ENCODE measurements around the gene GABBR2. TPM values are rescaled to one million over a fixed set of nuclear protein-coding genes. Genes with fewer than 3 reads are reported as not detected.

The GABBR2 gene
- total and polyA plus RNA-seq, 7 experiments from 2014 or later: not detected

GRCh38 chr9:98627296-98627695 lies 81.4 kb downstream of the GABBR2 start:
- H3K4me1 ChIP-seq (ENCODE audit: control insufficient read depth in 2 of 2, insufficient read depth in 2 of 2, low read length in 2 of 2): no peaks in the 10 kb centered on the region
- ATAC-seq (no peak), DNase-seq (no peak)
- no peak overlapping the region for H3K27ac ChIP-seq (ENCODE audit: low read depth, low read length)
- intact Hi-C loops (cut with micrococcal nuclease): no loop called here
- H3K36me3 ChIP-seq (ENCODE audit: control insufficient read depth in 2 of 3, insufficient read depth in 3 of 3, low read length in 3 of 3): no peaks in the 10 kb centered on the region
- Mint-ChIP-seq H3K9me3 (peaks cover 0 to 2% (median 0%) of the 10 kb centered on the region in 11 donors), H3K27me3 (peaks cover 17 to 34% (median 29%) of the 10 kb centered on the region in 5 donors), H3K36me3 (no peaks in the 10 kb centered on the region), H3K4me3 (no peak overlapping the region), H3K27ac (no peak overlapping the region), H3K4me1 (no peaks in the 10 kb centered on the region)
- ChIA-PET POLR2A (no interaction called here), CTCF (no interaction called here)
- no peaks in the 10 kb centered on the region for H3K27me3 ChIP-seq (ENCODE audit: control insufficient read depth in 2 of 2, insufficient read depth in 2 of 2, low read length in 2 of 2)
- no peaks in the 10 kb centered on the region for H3K9me3 ChIP-seq (ENCODE audit: control insufficient read depth in 2 of 3, low read length in 3 of 3)
- H3K4me3 ChIP-seq (ENCODE audit: low read length): no peak overlapping the region

GRCh38 chr9:98625728-98626127 lies 83.0 kb downstream of the GABBR2 start:
- Mint-ChIP-seq H3K9me3 (peaks cover 0 to 2% (median 0%) of the 10 kb centered on the region in 11 donors), H3K36me3 (no peaks in the 10 kb centered on the region), H3K27ac (no peak overlapping the region), H3K4me1 (no peaks in the 10 kb centered on the region), H3K4me3 (no peak overlapping the region), H3K27me3 (peaks cover 17 to 34% (median 29%) of the 10 kb centered on the region in 5 donors)
- ChIA-PET POLR2A (no interaction called here), CTCF (no interaction called here)
- no peaks in the 10 kb centered on the region for H3K4me1 ChIP-seq (ENCODE audit: control insufficient read depth in 2 of 2, insufficient read depth in 2 of 2, low read length in 2 of 2)
- H3K36me3 ChIP-seq (ENCODE audit: control insufficient read depth in 2 of 3, insufficient read depth in 3 of 3, low read length in 3 of 3): no peaks in the 10 kb centered on the region
- ATAC-seq (no peak), DNase-seq (no peak)
- no peaks in the 10 kb centered on the region for H3K9me3 ChIP-seq (ENCODE audit: control insufficient read depth in 2 of 3, low read length in 3 of 3)
- H3K27ac ChIP-seq (ENCODE audit: low read depth, low read length): no peak overlapping the region
- no peaks in the 10 kb centered on the region for H3K27me3 ChIP-seq (ENCODE audit: control insufficient read depth in 2 of 2, insufficient read depth in 2 of 2, low read length in 2 of 2)
- H3K4me3 ChIP-seq (ENCODE audit: low read length): no peak overlapping the region
- intact Hi-C loops (cut with micrococcal nuclease): no loop called here

- ATAC-seq: no peak
- ChIA-PET CTCF (interaction anchor here (0.5 kb wide), 1 partner anchor 713 kb away, joined by 3 read pairs; no protein-coding TSS in a partner anchor), POLR2A (no interaction called here)
- intact Hi-C loops (cut with micrococcal nuclease): no loop called here
- H3K4me3 ChIP-seq (ENCODE audit: low read length): no peak overlapping the region
- Mint-ChIP-seq H3K4me3 (no peak overlapping the region), H3K27me3 (peaks cover 9 to 23% (median 19%) of the 10 kb centered on the region in 5 donors), H3K9me3 (peaks cover 0 to 2% (median 0%) of the 10 kb centered on the region in 11 donors), H3K4me1 (no peaks in the 10 kb centered on the region), H3K27ac (no peak overlapping the region), H3K36me3 (no peaks in the 10 kb centered on the region)
- no peak for DNase-seq
- H3K27me3 ChIP-seq (ENCODE audit: control insufficient read depth in 2 of 2, insufficient read depth in 2 of 2, low read length in 2 of 2): no peaks in the 10 kb centered on the region
- no peaks in the 10 kb centered on the region for H3K36me3 ChIP-seq (ENCODE audit: control insufficient read depth in 2 of 3, insufficient read depth in 3 of 3, low read length in 3 of 3)
- H3K9me3 ChIP-seq (ENCODE audit: control insufficient read depth in 2 of 3, low read length in 3 of 3): no peaks in the 10 kb centered on the region
- H3K27ac ChIP-seq (ENCODE audit: low read depth, low read length): no peak overlapping the region
- H3K4me1 ChIP-seq (ENCODE audit: control insufficient read depth in 2 of 2, insufficient read depth in 2 of 2, low read length in 2 of 2): no peaks in the 10 kb centered on the region
Observed at GRCh38 chr9:98619788-98620187, 88.9 kb downstream of the GABBR2 start.

GRCh38 chr9:98615633-98616032 lies 93.1 kb downstream of the GABBR2 start:
- Histone ChIP-seq H3K4me3 (ENCODE audit: low read length) (no peak overlapping the region), H3K36me3 (ENCODE audit: control insufficient read depth in 2 of 3, insufficient read depth in 3 of 3, low read length in 3 of 3) (no peaks in the 10 kb centered on the region), H3K27me3 (ENCODE audit: control insufficient read depth in 2 of 2, insufficient read depth in 2 of 2, low read length in 2 of 2) (no peaks in the 10 kb centered on the region), H3K9me3 (ENCODE audit: control insufficient read depth in 2 of 3, low read length in 3 of 3) (no peaks in the 10 kb centered on the region), H3K27ac (ENCODE audit: low read depth, low read length) (no peak overlapping the region), H3K4me1 (ENCODE audit: control insufficient read depth in 2 of 2, insufficient read depth in 2 of 2, low read length in 2 of 2) (no peaks in the 10 kb centered on the region)
- ChIA-PET POLR2A (no interaction called here), CTCF (no interaction called here)
- Mint-ChIP-seq H3K27me3 (peaks cover 4 to 30% (median 18%) of the 10 kb centered on the region in 5 donors), H3K27ac (no peak overlapping the region), H3K4me1 (no peaks in the 10 kb centered on the region), H3K9me3 (no peaks in the 10 kb centered on the region), H3K36me3 (no peaks in the 10 kb centered on the region), H3K4me3 (no peak overlapping the region)
- intact Hi-C loops (cut with micrococcal nuclease): no loop called here
- ATAC-seq (no peak), DNase-seq (no peak)

- Mint-ChIP-seq H3K4me3 (no peak overlapping the region), H3K4me1 (no peaks in the 10 kb centered on the region), H3K36me3 (no peaks in the 10 kb centered on the region), H3K27ac (no peak overlapping the region), H3K27me3 (peaks cover 9 to 28% (median 17%) of the 10 kb centered on the region in 5 donors), H3K9me3 (no peaks in the 10 kb centered on the region)
- Histone ChIP-seq H3K27ac (ENCODE audit: low read depth, low read length) (no peak overlapping the region), H3K27me3 (ENCODE audit: control insufficient read depth in 2 of 2, insufficient read depth in 2 of 2, low read length in 2 of 2) (no peaks in the 10 kb centered on the region), H3K36me3 (ENCODE audit: control insufficient read depth in 2 of 3, insufficient read depth in 3 of 3, low read length in 3 of 3) (no peaks in the 10 kb centered on the region), H3K9me3 (ENCODE audit: control insufficient read depth in 2 of 3, low read length in 3 of 3) (no peaks in the 10 kb centered on the region), H3K4me1 (ENCODE audit: control insufficient read depth in 2 of 2, insufficient read depth in 2 of 2, low read length in 2 of 2) (no peaks in the 10 kb centered on the region), H3K4me3 (ENCODE audit: low read length) (no peak overlapping the region)
- ATAC-seq (no peak), DNase-seq (no peak)
- ChIA-PET POLR2A (no interaction called here), CTCF (no interaction called here)
- intact Hi-C loops (cut with micrococcal nuclease): no loop called here
Observed at GRCh38 chr9:98614941-98615340, 93.8 kb downstream of the GABBR2 start.

- intact Hi-C loops (cut with micrococcal nuclease): no loop called here
- Histone ChIP-seq H3K36me3 (ENCODE audit: control insufficient read depth in 2 of 3, insufficient read depth in 3 of 3, low read length in 3 of 3) (no peaks in the 10 kb centered on the region), H3K27ac (ENCODE audit: low read depth, low read length) (no peak overlapping the region), H3K27me3 (ENCODE audit: control insufficient read depth in 2 of 2, insufficient read depth in 2 of 2, low read length in 2 of 2) (no peaks in the 10 kb centered on the region), H3K9me3 (ENCODE audit: control insufficient read depth in 2 of 3, low read length in 3 of 3) (no peaks in the 10 kb centered on the region), H3K4me1 (ENCODE audit: control insufficient read depth in 2 of 2, insufficient read depth in 2 of 2, low read length in 2 of 2) (no peaks in the 10 kb centered on the region), H3K4me3 (ENCODE audit: low read length) (no peak overlapping the region)
- no peak for DNase-seq
- Mint-ChIP-seq H3K4me3 (no peak overlapping the region), H3K27me3 (peaks cover 8 to 26% (median 15%) of the 10 kb centered on the region in 5 donors), H3K27ac (no peak overlapping the region), H3K36me3 (no peaks in the 10 kb centered on the region), H3K4me1 (no peaks in the 10 kb centered on the region), H3K9me3 (no peaks in the 10 kb centered on the region)
- ATAC-seq: no peak
- CTCF ChIA-PET: no interaction called here
- POLR2A ChIA-PET: no interaction called here
Observed at GRCh38 chr9:98612061-98612752, 96.5 kb downstream of the GABBR2 start.

- POLR2A ChIA-PET: no interaction called here
- Histone ChIP-seq H3K36me3 (ENCODE audit: control insufficient read depth in 2 of 3, insufficient read depth in 3 of 3, low read length in 3 of 3) (no peaks in the 10 kb centered on the region), H3K4me3 (ENCODE audit: low read length) (no peak overlapping the region), H3K9me3 (ENCODE audit: control insufficient read depth in 2 of 3, low read length in 3 of 3) (no peaks in the 10 kb centered on the region), H3K4me1 (ENCODE audit: control insufficient read depth in 2 of 2, insufficient read depth in 2 of 2, low read length in 2 of 2) (no peaks in the 10 kb centered on the region), H3K27ac (ENCODE audit: low read depth, low read length) (no peak overlapping the region), H3K27me3 (ENCODE audit: control insufficient read depth in 2 of 2, insufficient read depth in 2 of 2, low read length in 2 of 2) (no peaks in the 10 kb centered on the region)
- CTCF ChIA-PET: no interaction called here
- H3K4me1 Mint-ChIP-seq: no peaks in the 10 kb centered on the region
- no peak overlapping the region for H3K27ac Mint-ChIP-seq
- no peaks in the 10 kb centered on the region for H3K36me3 Mint-ChIP-seq
- DNase-seq (no peak), ATAC-seq (no peak)
- no peak overlapping the region for H3K4me3 Mint-ChIP-seq
- H3K9me3 Mint-ChIP-seq: no peaks in the 10 kb centered on the region
- peaks cover 5 to 26% (median 15%) of the 10 kb centered on the region in 5 donors for H3K27me3 Mint-ChIP-seq
- intact Hi-C loops (cut with micrococcal nuclease): no loop called here
Observed at GRCh38 chr9:98611319-98611718, 97.4 kb downstream of the GABBR2 start.

All from naive thymus-derived CD4-positive, alpha-beta T cell (primary cell).